Measurements from ENCODE around the gene CDC42EP4.
"Not testable (repeated sequence)": the region's sequence is repeated elsewhere in the genome, so short reads cannot be mapped to it uniquely, and the experiment has no call there.

The CDC42EP4 gene

GRCh38 chr17:73274490-73274889 is 37.3 kb downstream of the CDC42EP4 start:
- no peak for DNase-seq

DNA sequence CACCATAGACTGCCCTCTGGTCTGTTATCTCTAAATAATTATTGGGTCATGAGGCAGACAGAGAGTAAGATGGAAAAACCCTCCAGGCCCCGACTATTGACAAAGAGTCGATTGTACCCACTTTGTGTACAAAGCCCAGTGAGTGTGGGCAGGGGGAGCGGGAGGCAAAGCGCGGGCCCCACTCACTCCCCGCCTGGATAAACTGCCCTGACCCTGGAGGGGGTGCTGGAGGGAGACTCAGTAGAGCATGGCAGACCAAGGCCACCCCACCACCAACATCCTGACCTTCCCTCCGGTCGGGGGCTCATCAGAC is 38.9 kb downstream of the CDC42EP4 start:
- no peak for DNase-seq

DNA sequence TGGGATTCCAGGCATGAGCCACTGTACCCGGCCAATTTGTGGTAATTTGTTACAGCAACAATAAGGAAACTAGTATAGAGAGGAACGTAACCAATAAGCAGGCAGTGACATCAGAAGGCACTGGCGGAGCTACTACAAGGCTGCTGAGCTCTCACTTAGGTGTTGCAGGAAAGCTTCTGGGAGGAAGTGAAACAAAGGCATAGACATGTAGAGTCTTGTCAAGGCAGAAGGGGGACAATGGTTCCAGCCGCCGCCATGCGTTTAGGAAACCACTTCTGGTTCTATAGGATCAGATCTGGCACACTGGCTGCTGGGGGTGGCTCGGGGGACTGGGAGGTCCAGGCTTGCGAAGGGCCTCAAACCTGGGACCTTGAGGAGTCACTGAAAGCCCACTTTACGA is 40.7 kb downstream of the CDC42EP4 start:
- no peak for DNase-seq

- no peak for DNase-seq
Measured at GRCh38 chr17:73269791-73270190, 42.0 kb downstream of the CDC42EP4 start.

- DNase-seq: no peak
Measured at GRCh38 chr17:73269329-73269615, 42.5 kb downstream of the CDC42EP4 start.

DNA sequence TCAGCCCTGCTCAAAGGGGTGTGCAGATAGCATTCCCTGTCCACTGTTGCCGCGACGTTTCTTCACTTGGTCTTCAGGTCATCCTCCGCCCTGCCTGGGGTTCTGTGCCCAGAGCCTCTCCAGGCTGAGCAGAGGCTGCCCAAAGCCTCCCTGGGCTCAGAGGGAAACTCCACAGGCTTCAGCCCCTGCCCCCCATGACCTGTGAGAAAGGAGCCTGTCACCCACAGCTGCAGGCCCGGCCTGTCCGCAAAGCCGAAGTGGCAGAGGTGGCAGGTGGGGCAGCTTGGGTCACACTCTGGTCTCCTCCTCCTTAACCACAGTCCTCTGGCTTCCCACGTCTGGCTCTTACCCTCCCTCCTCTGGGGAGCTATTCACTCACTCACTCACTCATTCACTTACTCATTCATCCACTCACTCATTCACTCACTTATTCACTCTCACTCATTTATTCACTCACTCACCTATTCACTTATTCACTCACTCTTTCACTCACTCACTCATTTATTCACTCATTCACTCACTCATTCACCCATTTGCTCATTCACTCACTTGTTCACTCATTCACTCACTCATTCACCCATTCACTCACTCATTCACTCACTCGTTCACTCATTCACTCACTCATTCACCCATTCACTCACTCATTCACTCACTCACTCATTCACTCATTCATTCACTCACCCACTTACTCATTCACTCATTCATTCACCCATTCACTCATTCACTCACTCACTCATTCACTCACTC is 43.0 kb downstream of the CDC42EP4 start:
- no peak for DNase-seq

GRCh38 chr17:73267648-73268537 is 43.9 kb downstream of the CDC42EP4 start:
- DNase-seq: no peak

GRCh38 chr17:73266796-73267195 is 45.0 kb downstream of the CDC42EP4 start:
- no peak for DNase-seq

DNA sequence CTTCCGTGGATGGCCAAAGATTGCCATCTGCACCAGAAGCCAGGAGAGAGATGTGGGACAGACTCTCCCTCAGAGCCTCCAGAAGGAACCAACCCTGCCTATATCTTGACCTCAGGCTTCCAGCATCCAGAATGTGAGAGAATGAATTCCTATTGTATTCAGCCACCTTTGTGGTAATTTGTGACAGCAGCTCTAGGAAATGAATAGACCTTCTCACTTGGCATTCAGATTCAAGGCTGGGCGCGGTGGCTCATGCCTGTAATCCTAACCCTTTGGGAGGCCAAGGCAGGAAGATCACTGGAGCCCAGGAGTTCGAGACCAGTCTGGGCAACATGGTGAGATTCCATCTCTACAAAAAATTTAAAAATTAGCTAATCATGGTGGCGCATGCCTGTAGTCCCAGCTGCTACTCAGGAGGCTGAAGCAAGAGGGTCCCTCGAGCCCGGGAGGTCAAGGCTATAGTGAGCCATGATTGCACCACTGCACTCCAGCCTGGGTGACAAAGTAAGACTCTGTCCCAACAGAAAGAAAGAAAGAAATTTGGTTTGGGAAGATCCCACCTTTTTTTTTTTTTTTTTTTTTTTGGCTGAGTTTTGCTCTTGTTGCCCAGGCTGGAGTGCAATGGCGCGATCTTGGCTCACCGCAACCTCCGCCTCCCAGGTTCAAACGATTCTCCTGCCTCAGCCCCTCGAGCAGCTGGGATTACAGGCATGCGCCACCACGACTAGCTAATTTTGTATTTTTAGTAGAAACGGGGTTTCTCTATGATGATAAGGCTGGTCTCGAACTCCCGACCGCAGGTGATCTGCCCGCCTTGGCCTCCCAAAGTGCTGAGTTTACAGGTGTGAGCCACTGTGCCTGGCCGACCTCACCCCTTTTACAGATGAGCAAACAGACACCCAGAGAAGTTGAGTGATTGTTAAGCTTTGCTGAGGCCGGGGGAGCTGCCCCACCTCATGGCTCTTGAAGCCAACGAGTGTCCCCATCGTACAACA is 45.9 kb downstream of the CDC42EP4 start:
- no peak for DNase-seq

GRCh38 chr17:73264448-73264847 is 47.4 kb downstream of the CDC42EP4 start:
- DNase-seq: not testable (repeated sequence)

- no peak for DNase-seq
Measured at GRCh38 chr17:73262676-73263642, 48.8 kb downstream of the CDC42EP4 start.

GRCh38 chr17:73261952-73262675 is 49.7 kb downstream of the CDC42EP4 start:
- no peak for DNase-seq

DNA sequence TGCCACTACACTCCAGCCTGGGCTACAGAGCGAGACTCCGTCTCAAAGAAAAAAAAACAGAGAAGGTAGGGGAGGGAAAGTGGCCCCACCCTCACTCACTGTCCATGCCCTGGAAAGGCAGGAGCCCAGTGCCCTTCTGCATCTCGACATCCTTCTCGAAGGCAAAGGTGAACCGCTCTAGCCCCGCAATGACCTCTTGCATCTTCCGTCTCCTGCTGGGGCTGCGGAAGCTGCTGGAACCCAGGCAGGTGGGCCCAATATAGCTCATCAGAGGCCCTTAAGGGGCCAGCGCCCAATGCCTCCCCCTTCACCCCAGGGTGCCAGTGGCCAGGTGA is 50.2 kb downstream of the CDC42EP4 start, which contains the start of gene CPSF4L:
Gene CPSF4L, minus strand, starts transcription at position 264 of the 335 bp plus-strand sequence. Its CDS starts 62 bp downstream, at position 202.
- no peak for DNase-seq

- DNase-seq: no peak
Measured at GRCh38 chr17:73257516-73257915, 54.3 kb downstream of the CDC42EP4 start.

GRCh38 chr17:73256220-73256619 is 55.6 kb downstream of the CDC42EP4 start:
- DNase-seq: no peak

DNA sequence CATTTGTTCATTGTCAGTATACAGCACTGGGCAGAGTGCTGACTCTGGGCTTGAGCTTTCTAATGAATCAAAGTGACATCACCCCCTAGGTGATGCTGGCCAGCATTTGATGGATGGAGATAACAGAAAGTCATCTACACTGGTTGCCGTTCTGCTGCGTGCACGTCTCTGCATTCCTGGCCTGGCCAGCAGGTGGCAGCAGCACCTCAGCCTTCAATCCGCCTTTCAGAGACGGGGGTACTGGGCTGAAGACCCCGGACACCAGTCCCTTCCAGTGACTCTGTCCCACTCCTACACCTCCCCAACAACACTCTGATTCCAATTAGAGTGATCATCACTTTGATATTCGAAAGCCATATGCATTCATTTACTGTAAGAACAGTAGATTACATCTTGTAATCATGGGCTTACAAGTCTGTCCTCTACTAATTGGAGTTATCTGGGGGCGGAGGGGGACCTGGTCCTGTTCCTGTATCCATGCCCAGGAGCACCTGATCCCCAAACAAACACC is 56.1 kb downstream of the CDC42EP4 start:
- DNase-seq: peak; percentile 19

DNA sequence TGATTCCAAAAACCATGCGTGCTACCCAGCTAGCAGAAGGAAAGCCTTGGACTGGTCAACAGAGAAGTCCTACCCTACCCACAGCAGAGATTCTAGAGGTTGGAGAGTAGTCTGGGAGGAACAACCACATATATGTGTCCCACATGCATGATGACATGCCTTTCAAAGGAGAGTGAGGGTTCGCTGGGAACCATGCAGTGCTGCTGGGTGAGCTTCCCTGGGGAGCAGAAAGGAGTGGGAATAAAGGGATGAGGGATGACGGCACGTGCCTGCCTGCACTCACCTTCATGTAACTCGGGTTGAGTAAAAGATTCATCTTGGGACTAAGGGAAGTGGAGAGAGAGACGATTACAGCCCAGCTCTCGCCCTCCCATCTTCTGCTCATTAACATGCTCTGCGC is 59.9 kb downstream of the CDC42EP4 start:
- no peak for DNase-seq

- DNase-seq: no peak
Measured at GRCh38 chr17:73250851-73251640, 60.8 kb downstream of the CDC42EP4 start.

- no peak for DNase-seq
Measured at GRCh38 chr17:73249700-73250099, 62.1 kb downstream of the CDC42EP4 start.

DNA sequence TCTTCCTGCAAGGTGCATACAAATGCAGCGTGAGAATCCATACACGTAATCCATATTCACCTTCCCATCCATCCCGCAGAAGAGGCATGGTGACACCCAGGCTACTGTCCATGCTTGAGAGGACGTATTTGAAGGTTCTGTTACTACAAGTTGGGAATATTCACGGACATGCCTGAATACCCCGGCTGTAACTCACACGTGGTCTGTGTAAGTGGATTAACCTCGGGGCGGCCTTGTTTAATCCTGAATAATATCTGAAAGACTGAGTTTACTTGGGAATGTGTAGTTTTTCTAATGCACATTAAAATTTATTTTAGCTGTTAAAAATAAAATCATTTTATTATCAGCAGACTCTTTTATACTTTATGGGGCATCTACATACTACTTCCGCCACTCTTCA is 63.3 kb downstream of the CDC42EP4 start:
- DNase-seq: no peak

All from NCI-H2171 (cell line).